Fibroblast of skin of scalp (primary cell): ENCODE results near the gene AIMP1.
"Not testable (repeated sequence)": the region's sequence is repeated elsewhere in the genome, so short reads cannot be mapped to it uniquely, and the experiment has no call there.

ENCODE experiments used
- DNase-seq: peaks from one replicate; pipeline ENCODE4 v3.0.0-alpha.2; 2013

Gene AIMP1

DNA sequence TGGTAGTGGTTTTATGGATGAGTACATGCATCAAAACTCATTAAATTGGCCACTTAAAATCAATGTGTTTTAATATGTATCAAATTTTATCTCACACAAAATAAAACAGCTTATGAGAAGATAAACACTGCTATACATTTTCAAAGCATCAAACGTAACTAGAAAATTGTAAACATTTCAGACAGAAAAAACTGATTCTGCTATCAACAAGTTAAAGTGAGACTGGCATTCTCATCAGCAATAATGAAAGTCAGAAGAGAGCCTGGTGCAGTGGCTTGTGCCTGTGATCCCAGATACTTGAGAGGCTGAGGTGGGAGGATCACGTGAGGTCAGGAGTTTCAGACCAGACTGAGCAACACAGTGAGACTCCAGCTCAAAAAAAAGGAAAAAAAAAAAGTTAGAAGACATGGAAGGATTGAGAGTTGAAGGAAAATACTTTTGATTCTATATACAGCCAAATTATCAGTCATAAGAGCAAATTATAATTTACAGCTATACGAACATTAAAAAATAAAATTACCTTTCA is 3.3 kb upstream of the AIMP1 start:
- DNase-seq = peak; percentile 19

- no peak for DNase-seq
Measured at GRCh38 chr4:106314960-106315359, 1.4 kb upstream of the AIMP1 start.

- DNase-seq = peak; percentile 27
Measured at GRCh38 chr4:106315476-106315967, 828 bp upstream of the AIMP1 start.

GRCh38 chr4:106316773-106317409 is 541 bp downstream of the AIMP1 start:
- DNase-seq = no peak

- DNase-seq = no peak
Measured at GRCh38 chr4:106317815-106318214, 1.5 kb downstream of the AIMP1 start.

GRCh38 chr4:106318511-106318910 is 2.2 kb downstream of the AIMP1 start:
- DNase-seq = no peak

DNA sequence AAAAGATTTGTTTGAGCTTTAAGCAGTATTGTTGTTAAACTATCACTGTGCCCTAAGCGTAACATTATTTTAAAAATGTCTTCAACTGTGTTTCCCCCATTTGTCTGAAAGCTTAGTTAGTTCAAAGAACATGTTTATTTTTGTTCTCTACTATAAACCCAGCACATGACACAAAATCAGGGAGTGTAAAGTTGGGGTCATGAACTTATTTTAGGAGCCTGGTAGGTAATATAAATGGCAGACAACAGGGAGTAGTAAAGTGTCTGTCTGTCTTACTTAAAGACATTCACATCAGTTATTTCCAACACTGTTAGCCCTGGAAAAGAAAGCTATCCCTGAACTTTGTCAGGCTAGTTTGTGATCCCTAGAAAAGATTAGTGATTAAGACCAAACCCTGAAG is 3.9 kb downstream of the AIMP1 start:
- DNase-seq = no peak

- DNase-seq = not testable (repeated sequence)
Measured at GRCh38 chr4:106321168-106321567, 4.8 kb downstream of the AIMP1 start.

- not testable (repeated sequence) for DNase-seq
Measured at GRCh38 chr4:106321814-106322213, 5.5 kb downstream of the AIMP1 start.

DNA sequence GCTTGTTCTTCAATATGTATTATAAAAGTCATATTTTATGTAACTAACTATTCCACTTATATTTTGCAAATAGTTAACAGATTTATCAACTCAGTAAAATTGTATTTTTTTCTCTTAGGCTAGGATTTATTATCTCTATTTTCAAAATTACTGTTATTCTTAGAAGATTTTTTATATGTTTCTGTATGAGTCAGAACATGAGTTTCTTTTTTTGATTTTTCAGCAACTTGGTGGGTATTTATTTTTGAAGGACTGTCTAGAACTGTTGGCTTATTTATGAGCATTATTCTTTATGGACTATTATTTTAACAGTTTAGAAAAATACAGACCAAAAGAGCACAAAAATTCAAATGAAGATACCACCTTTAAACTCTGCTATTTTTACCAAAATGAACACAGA is 6.8 kb downstream of the AIMP1 start:
- no peak for DNase-seq

DNA sequence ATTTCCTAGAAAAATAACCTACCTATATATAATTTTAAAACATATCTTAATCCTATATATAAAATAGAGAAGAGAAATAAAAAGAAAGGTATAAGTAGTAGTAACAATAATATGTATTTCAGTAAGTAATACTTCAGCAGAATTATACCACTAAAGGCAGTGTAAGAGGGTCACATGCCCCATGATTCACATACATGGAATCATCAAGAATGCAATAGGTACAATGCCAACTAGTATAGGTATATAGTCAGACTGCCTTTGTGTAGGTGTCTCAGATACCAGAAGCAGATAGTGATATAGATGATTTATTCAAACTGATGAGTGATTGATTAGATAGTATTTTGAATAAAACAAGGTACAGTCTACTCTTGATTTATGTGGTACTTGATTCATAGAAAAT is 9.4 kb downstream of the AIMP1 start:
- DNase-seq = no peak

DNA sequence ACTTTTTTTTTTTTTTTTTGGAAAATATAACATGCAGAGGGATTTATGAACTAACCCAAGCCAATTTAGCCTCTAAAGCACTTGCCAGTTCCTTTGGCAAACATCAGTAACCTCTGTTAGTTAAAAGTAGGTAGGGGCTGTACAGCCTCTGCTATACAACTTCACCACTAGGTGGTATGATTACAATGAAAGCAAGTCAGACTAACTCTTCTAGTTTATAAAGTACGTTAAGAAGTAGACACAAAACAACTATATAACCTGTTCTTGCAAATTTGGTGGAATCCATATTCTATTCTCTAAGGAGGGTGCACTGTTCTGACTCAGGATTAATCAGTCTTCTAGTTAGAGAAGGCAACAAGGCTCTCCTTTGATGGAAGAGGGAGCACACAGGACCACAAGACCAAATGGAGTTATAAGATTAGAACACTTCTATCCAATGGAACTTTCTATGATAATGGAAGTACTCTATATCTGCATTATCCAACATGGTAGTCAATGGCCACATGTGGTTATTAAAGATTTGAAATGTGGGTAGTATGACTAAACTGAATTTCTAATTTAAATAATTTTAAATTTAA is 12.8 kb downstream of the AIMP1 start:
- DNase-seq = peak; percentile 55

DNA sequence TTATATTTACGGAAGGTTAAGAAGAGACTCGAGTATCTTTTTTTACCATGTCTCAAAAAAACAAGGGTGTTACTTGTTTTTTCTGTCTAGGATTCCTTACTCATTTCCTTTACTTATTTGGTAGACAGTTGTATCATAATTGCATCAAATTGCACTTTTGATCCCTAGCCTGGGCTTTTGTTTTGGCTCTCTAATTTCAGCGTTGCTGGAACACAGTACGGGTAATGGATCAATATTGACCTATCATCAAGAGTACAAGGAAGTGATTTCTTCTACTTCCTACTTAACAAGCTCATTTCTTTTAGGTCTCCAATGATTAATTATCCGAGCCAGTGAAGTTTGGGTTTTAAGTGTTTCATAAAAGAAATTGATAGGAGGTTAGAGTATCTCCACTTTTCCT is 16.8 kb downstream of the AIMP1 start:
- DNase-seq = no peak

DNA sequence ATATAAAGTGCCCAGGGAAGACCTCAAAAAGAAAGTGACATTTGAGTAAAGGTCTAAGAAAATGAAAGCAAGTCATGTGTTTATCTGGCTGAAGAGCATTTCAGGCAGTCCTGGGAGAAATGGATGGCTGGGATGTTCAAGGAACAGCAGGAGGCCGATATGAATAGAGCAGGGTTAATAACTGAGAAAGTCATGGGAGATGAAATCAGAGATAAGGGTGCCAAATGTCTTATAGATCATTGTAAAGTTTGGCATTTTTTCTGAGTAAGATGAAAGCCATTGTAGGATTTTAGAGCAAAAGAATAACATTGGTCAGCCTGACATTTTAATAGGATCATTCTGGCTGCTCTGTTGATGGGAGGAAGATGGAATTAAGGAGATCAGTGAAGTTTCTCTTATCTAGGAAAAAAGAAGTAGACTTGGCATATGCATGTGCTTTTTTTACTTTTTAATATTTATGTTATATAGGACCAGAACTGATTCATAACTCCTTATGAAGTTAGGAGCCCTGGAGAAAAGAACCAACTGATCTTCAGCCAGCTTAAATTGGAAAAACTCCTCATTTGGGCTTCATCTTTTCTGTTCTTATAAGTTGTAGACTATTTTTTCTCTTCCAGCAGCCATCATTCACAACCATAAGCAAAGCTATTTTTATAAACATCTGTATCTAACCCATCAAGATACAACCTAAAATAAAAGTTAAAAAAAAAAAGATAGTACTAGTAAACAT is 18.6 kb downstream of the AIMP1 start:
- DNase-seq = peak; percentile 70

- no peak for DNase-seq
Measured at GRCh38 chr4:106336618-106337017, 20.3 kb downstream of the AIMP1 start.

DNA sequence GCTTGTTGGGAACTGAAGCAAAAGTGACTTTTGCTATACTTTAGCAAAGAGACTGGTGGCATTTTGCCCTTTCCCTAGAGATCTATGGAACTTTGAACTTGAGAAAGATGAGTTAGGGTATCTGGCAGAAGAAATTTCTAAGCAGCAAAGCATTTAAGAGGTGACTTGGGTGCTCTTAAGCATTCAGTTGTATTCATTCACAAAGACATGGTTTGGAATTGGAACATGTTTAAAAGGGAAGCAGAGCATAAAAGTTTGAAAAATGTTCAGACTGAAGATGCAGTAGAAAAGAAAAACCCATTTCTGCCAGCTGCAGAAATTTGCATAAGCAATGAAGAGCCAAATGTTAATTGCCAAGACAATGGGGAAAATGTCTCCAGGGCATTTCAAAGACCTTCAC is 21.6 kb downstream of the AIMP1 start:
- no peak for DNase-seq

DNA sequence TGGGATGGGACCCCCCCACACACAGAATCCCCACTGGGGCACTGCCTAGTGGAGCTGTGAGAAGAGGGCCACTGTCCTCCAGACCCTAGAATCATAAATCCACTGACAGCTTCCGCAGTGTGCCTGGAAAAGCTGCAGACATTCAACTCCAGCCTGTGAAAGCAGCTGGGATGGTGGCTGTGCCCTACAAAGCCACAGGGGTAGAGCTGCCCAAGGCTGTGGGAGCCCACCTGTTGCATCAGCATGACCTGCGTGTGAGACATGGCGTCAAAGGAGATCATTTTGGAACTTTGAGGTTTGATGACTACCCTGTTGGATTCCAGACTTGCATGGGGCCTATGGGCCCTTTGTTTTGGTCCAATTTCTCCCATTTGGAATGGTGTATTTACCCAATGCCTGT is 22.3 kb downstream of the AIMP1 start:
- no peak for DNase-seq

DNA sequence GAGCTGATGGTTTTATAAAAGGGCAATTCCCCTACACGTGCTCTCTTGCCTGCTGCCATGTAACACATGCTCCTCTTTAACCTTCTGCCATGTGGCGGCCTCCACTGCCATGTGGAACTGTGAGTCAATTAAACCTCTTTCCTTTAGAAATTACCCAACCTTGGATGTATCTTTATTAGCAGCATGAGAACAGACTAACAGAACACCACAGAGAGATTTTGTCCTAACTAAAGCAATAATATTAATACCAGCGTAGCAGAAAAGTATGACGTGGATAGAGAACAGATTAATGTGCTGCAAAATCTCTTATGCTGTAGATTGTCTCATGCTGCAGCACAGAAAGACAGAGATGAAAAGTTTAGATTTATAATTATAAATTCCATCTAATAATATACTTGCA is 23.1 kb downstream of the AIMP1 start:
- DNase-seq = no peak

DNA sequence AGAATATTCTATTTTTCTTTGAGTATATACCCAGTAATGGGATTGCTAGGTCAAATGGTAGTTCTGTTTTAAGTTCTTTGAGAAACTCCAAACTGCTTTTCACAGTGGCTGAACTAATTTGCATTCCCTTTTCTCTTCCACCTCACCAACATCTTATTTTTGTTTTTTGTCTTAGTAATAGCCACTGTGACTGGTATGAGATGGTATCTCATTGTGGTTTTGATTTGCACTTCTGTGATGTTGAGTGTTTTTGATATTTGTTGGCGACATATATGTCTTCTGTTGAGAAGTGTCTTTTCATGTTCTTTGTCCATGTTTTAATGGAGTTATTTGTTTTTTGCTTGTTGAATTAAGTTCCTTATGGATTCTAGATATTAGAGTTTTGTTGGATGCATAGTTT is 24.4 kb downstream of the AIMP1 start:
- DNase-seq = no peak

DNA sequence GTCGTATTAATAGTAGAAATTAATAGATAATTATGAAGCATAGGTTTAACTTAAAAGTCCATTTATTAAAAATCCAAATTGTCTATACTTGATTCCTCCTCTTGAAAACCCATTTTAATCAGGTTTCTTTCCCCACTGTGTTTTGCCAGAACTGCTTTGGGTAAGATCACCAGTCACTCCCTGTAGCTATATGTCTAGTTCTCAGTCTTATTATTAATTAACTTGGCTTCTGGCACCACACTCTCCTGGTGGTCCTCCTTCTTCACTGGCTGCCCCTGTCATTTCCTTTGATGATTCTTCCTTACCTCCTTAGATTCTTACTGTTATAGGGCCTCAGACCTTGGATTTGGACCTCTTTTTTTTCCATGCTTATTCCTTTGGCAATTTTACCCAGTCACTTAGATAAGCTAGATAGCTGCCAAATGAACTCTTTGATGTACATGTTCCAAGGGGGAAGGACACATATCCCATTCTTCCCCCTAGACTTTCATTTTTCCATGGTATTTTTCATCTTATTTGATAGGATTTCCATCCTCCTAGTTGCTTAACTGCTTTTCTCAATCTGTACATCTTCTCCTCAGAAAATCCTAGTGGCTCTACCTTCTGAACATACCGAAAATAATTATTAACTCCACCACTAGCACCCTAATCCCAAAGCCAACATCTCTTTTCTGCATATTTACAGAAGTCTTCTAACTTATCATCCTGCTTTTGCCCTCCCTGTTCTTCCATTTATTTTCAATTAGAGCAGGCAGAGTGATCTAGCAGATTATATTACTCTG is 27.7 kb downstream of the AIMP1 start:
- no peak for DNase-seq

DNA sequence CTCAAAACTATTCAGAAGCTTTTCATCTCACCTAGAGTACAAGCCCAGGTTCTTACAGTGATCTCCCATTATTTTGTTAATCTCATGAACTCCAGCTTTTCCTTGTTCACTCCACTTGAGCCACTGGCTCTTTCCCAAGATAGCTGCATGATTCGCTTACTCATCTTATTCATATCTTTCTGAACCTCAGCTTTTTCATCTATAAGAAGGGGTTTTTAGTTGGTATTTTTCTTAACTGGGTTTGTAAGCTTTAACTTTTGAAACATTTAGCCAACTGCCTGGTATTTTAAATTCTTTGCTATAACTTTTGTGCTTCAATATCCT is 28.3 kb downstream of the AIMP1 start:
- DNase-seq = peak; percentile 52

DNA sequence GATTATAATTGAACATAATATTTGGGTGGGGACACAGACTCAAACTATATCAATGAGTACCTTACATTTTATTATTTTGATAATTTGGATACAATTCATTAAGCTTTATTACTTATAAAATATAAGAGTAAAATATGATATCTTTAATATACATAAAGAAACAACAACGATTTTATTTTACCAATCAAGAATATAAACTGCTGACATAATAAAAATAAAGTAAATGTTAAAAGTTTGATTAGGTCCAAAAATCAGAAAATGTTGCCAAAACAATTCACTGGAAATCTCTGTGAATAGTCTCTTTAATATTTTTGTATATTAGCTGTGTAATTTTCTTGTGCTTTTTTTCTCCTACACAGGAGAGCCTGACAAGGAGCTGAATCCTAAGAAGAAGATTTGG is 30.8 kb downstream of the AIMP1 start:
- DNase-seq = no peak

GRCh38 chr4:106351016-106351415 is 34.7 kb downstream of the AIMP1 start:
- DNase-seq = no peak
